Pons (tissue), 1 donor: Measurements from ENCODE around the gene ZNF606.
"Not testable (repeated sequence)": the region's sequence is repeated elsewhere in the genome, so short reads cannot be mapped to it uniquely, and the experiment has no call there.

Source experiments
- DNase-seq: peaks from one replicate; pipeline ENCODE4 v3.0.0-alpha.2; 2016; ENCODE audit warnings: low spot score

ZNF606 gene

DNA sequence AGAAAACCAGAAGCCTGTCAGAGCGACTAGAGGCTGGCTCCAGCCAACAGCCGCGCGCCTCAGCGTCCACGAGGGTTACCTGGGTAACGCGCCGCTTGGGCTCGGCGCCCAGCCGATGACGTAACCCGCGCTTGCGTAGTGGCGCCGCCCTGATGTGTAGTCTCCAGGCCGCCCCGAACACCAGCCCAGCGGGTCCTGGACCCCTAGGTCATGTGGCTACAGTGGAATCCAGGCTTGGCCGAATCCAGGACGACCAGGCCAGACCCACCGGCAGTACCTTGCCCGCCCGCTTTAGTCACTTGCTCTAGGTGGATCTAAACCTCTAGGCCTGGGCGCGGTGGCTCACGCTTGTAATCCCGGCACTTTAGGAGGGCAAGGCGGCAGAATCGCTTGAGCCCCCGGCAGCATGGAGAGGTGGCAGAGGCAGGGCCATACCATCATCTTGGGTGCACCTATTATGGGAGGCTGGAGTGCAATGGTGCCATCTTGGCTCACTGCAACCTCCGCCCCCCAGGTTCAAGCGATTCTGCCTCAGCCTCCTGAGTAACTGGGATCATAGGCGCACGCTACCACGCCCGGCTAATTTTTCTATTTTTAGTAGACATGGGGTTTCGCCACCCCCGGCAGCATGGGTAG lies 7.2 kb upstream of the ZNF606 start:
- DNase-seq, result peak; percentile 72

GRCh38 chr19:58009301-58009665 lies 6.7 kb upstream of the ZNF606 start:
- DNase-seq, result no peak

DNA sequence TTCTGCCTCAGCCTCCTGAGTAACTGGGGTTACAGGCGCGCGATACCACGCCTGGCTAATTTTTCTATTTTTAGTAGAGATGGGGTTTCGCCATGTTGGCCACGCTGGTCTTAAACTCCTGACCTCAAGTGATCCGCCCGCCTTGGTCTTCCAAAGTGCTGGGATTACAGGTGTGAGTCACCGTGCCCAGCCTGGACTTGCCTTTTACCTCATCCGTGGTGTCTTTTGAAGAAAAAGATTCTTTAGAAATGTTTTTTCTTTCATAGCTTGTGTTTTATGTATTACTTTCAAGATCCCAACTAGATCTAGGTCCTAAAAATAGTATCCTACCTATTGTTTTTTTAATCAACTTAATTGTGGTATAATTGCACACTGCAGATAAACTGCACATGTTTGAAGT lies 6.3 kb upstream of the ZNF606 start:
- DNase-seq, result not testable (repeated sequence)

DNA sequence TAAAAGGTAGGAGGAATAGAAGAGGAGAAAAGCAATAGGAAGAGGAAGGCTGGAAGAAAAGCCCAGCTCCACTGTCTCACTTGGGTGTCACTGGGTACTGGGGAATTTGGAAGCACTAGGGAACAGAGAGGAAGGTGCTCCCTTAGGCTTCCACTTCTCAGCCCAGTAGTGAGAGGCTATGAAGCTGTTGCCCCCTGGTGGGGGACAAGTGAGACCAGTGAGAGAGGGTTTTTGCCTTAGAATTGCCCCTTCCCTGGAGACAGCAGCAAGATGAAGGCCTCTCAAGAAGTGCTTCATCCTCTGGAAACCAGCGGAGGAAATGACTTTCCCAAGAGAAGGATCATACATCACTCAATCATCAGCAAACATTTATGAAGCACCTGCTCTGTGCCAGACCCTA lies 4.7 kb upstream of the ZNF606 start:
- no peak for DNase-seq

DNA sequence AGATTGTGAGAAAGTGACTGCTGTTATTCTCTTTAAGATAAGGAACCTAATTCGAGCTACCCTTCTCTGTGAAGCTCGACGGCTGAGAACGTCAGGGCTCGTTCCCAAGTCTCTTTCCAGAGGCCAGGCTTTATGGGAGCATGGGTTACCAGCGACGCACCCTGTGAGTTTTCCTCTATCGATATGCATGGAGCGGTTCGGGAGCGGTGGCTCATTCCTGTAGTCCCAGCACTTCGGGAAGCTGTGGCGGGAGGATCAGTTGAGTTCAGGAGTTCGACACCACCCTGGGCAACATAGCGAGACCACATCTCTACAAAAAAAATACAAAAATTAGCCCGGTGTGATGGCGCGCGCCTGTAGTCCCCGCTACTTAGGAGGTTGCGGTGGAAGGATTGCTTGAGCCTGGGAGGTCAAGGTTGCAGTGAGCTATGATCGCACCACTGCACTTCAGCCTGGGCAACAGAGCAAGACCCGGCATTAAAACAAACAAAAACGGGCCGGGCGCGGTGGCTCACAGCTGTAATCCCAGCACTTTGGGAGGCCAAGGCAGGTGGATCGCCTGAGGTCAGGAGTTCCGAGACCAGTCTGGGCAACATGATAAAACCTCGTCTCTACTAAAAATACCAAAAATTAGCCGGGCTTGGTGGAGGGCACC lies 681 bp upstream of the ZNF606 start:
- no peak for DNase-seq

DNA sequence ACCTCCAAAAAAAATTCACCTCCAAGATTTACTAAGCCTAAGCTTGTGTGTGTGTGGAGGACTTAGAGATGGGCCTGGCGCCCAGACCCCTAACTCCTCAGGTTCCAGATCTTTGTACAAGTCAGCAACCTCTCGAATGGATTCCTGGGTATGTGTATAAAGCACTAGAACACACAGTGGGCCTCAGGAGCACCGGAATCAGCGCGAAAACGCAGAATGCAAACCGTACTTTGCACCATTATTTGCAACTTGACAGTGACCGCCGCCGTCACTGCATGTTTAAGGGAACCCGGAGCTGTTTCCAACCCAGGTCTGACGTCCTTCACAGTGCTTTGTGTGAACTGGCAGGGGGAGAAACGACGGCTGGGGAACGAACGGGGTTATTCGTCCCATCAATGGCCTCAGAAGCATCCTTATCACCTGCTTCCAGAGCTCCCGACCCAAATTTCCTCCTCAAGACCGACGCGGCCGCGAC lies 688 bp downstream of the ZNF606 start:
- peak; percentile 15 for DNase-seq

- no peak for DNase-seq
These were observed 1.9 kb downstream of the ZNF606 start for GRCh38 chr19:58000677-58001076.

DNA sequence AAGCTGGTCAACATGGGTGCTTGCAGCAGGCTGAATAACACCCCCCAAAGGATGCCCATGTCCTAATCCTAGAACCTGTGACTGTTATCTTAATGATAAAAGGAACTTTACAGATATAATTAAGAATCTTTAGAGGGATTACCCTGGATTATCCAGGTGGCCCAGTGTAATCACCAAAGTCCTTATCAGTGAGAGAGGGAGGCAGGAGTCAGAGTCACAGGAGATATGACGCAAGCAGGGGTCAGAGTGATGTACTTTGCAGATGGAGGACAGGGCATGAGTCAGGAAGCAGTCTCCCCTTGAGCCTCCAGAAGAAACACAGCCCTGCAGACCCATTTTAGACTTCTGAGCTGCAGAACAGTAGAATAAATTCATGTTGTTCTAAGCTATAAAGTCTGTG lies 9.8 kb downstream of the ZNF606 start:
- DNase-seq, result no peak

DNA sequence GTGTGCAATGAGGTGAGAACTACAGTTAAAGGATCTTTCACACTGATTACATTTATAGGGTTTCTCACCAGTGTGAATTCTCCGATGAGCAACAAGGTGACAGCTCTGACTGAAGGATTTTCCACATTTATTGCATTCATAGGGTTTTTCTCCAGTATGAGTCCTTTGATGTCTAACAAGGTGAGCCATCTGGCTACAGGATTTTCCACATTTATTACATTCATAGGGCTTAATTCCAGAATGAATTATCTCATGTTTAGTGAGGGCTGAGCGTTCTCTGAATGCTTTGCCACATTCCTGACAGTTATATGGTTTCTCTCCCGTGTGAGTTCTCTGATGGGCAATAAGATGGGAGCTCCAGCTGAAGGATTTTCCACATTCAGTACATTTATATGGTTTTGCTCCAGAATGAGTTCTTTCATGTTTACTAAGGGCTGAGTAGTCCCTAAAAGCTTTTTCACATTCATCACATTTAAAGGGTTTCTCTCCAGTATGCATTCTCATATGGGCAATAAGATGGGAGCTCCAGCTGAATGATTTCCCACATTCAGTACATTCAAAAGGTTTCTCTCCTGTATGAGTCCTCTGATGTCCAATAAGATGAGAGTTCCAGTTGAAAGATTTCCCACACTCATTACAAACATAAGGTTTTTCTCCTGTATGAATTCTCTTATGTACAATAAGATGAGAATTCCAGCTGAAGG lies 23.9 kb downstream of the ZNF606 start:
- DNase-seq, result no peak

- no peak for DNase-seq
These were observed 28.2 kb downstream of the ZNF606 start, which contains the start of gene C19orf18 for GRCh38 chr19:57974434-57974833. TSS of gene C19orf18 (minus strand) at chr19:57974534. CDS start at chr19:57974432, 102 bp downstream.

GRCh38 chr19:57964761-57965160 lies 37.9 kb downstream of the ZNF606 start:
- no peak for DNase-seq

DNA sequence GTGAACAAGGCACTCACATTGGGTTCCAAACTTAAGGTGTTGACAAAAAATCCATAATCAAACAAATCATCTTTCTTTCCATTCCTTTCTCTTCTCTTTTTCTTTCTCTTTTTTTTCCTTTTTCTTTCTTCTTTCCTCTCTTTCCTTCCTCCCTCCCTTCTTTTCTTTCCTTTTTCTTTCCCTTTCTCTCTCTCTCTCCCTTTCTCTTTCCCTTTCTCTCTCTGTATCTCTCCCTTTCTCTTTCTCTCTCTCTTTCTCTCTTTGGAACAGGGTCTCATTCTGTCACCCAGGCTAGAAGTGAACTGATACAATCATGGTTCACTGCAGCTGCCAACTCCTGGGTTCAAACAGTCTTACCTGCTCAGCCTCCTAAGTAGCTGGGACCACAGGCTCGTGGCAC lies 40.8 kb downstream of the ZNF606 start:
- DNase-seq, result no peak

DNA sequence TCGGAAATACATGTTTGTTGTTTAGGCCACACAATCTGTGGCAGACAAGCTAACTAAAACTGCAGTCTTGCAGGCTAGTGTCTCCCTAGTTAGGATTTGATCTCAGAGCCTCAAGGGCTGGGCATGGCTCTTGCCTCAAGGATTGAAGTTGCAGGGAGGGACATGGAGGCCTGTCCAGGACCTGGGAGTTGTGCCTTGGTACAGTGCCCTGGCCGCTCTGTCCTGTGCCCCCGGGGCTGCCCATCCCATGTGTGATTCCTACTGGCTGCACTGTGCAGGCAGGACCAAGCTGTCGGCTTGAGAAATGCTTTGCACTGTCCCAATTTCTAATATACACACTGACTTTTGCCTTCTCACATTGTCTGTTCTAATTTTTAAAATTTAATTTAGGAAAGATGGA lies 47.6 kb downstream of the ZNF606 start:
- DNase-seq, result no peak

- no peak for DNase-seq
These were observed 52.9 kb downstream of the ZNF606 start for GRCh38 chr19:57949702-57950101.

DNA sequence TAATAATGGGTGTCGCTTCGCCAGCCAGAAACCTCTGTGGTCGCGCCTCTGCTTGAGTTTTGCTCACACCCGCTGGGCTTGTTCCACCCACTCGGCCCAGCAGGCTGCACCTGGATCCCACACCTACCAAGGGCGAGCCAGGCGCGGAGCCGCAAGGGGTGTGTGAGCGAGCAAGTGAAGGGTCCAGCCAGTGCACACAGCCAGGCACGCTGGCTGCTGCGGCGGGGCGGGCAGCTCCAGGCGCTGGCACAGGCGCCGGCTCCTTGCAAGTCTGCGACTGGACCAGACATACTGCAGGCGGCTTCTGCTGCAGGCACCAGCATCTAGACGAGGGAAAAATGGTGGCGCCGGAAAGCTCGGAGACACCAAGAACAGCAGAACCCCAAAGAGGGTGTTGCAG lies 53.3 kb downstream of the ZNF606 start:
- no peak for DNase-seq

- DNase-seq, result peak; percentile 91
These were observed 55.0 kb downstream of the ZNF606 start, which contains the start of gene ZNF256 for GRCh38 chr19:57947419-57948134. TSS of gene ZNF256 (minus strand) at chr19:57947706. CDS start at chr19:57947474, 232 bp downstream.

- DNase-seq, result no peak
These were observed 55.6 kb downstream of the ZNF606 start for GRCh38 chr19:57947088-57947418.

DNA sequence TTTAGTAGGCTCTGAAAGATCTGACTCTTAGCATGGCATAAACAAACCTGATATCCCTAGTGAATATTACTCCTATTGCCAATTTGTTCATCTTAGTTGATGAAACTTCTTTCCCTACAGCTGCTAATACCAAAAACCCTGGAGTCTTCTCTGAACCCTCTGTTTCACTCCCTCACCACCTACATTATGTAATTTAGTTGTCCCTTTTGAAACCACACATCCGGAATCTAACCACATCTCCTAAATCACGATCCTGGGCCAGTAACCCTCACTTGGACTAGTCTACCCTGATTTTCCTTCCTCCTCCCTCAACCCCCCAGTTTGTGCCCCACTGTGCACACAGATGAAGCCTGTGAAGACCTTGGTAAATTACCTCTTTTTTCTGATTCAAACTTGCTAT lies 56.3 kb downstream of the ZNF606 start:
- no peak for DNase-seq

GRCh38 chr19:57941593-57941992 lies 61.0 kb downstream of the ZNF606 start:
- no peak for DNase-seq

DNA sequence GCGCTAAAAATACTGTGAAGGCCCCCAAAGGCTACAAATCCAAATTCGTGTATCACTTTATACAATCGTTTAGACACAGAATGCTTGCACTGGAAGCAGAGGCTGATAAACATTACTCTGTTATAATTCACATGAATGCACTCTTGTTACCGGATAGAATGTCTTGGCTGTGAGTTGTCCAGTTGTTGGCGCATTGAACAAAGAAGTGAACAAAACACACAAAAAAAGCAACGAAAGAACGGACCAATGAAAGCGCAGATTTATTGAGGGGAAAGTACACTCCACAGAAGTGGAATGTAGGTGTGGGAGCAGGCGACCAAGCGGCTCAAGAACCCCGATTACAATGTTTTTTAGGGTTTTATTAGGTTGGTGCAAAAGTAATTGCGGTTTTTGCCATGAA lies 66.9 kb downstream of the ZNF606 start:
- peak; percentile 75 for DNase-seq

GRCh38 chr19:57934820-57935665 lies 67.6 kb downstream of the ZNF606 start, which contains the start of gene ZNF418:
TSS of gene ZNF418 (minus strand) at chr19:57935402. CDS start at chr19:57933822, 1,580 bp downstream.
- DNase-seq, result peak; percentile 94
